Activated CD8-positive, alpha-beta T cell treated with anti-CD3 and anti-CD28 coated beads for 36 hours (primary cell): Measurements from ENCODE around the gene TNFRSF13B. TPM values are rescaled to one million over a fixed set of nuclear protein-coding genes. Genes with fewer than 3 reads are reported as not detected.

Experiments
- ATAC-seq: fragments of 200-7000 bp; cut with Tn5 transposase; one replicate; pipeline ENCODE4 v1.10.0; 2021; ENCODE audit warnings: mild to moderate bottlenecking, moderate library complexity
- CTCF ChIA-PET: fragments of 350-600 bp; sonication (Branson Sonifier 250); formaldehyde crosslinking; loops from one replicate; lab custom pipeline; 2021; ENCODE audit warnings: antibody characterized with exemption; lab: Charles Lee
- POLR2A ChIA-PET: fragments of 350-600 bp; sonication (Branson Sonifier 250); formaldehyde crosslinking; loops from one replicate; lab custom pipeline; 2021; ENCODE audit warnings: antibody characterized with exemption; lab: Charles Lee
- DNase-seq: peaks from one replicate; pipeline ENCODE4 v3.0.0-alpha.2; 2020
- H3K27ac Mint-ChIP-seq: one replicate; pipeline ENCODE4 v1.8.0; 2021; ENCODE audit warnings: mild to moderate bottlenecking, mixed read lengths
- H3K27me3 Mint-ChIP-seq: one replicate; pipeline ENCODE4 v1.8.0; 2021; ENCODE audit warnings: mixed read lengths
- H3K36me3 Mint-ChIP-seq: one replicate; pipeline ENCODE4 v1.8.0; 2021; ENCODE audit warnings: low read depth, mixed read lengths
- H3K4me1 Mint-ChIP-seq: one replicate; pipeline ENCODE4 v1.8.0; 2021; ENCODE audit warnings: low read depth, mixed read lengths
- H3K4me3 Mint-ChIP-seq: one replicate; pipeline ENCODE4 v1.8.0; 2021; ENCODE audit warnings: mild to moderate bottlenecking, moderate library complexity, mixed read lengths
- H3K9me3 Mint-ChIP-seq: one replicate; pipeline ENCODE4 v1.8.0; 2021; ENCODE audit warnings: mixed read lengths
- CTCF ChIP-seq: fragments of 200-600 bp; IDR thresholded peaks from one replicate; pipeline ENCODE4 v1.8.0; 2022; ENCODE audit warnings: antibody characterized with exemption, mild to moderate bottlenecking
- intact Hi-C: fragments of 100-400 bp; cut with micrococcal nuclease; formaldehyde crosslinking; loops from one replicate; pipeline ENCODE4 v1.10.0; 2022
- total RNA-seq, 2 experiments: library from RNA; stranded (reverse); gene quantifications; one replicate each; pipeline ENCODE4 v1.2.3, GENCODE V29; 2021

The TNFRSF13B gene
- not detected for total RNA-seq

- Mint-ChIP-seq H3K36me3 (no peaks in the 10 kb centered on the region), H3K4me1 (peaks cover 9% of the 10 kb centered on the region), H3K9me3 (no peaks in the 10 kb centered on the region), H3K4me3 (no peak within 1 kb of the TSS), H3K27me3 (peaks cover 5% of the 10 kb centered on the region), H3K27ac (no peak within 1 kb of the TSS)
- intact Hi-C loops = no loop called here
- no peak for ATAC-seq
- no peak for TF ChIP-seq CTCF
- no peak for DNase-seq
- POLR2A ChIA-PET = no interaction called here
- CTCF ChIA-PET = interaction anchor here (1.0 kb wide), 1 partner anchor 18 kb away, joined by 3 read pairs; no protein-coding TSS in a partner anchor
These were observed at the start of gene TNFRSF13B for GRCh38 chr17:16971458-16972338. Gene TNFRSF13B, minus strand, starts transcription at chr17:16972118. Its CDS starts 43 bp downstream, at chr17:16972075.

DNA sequence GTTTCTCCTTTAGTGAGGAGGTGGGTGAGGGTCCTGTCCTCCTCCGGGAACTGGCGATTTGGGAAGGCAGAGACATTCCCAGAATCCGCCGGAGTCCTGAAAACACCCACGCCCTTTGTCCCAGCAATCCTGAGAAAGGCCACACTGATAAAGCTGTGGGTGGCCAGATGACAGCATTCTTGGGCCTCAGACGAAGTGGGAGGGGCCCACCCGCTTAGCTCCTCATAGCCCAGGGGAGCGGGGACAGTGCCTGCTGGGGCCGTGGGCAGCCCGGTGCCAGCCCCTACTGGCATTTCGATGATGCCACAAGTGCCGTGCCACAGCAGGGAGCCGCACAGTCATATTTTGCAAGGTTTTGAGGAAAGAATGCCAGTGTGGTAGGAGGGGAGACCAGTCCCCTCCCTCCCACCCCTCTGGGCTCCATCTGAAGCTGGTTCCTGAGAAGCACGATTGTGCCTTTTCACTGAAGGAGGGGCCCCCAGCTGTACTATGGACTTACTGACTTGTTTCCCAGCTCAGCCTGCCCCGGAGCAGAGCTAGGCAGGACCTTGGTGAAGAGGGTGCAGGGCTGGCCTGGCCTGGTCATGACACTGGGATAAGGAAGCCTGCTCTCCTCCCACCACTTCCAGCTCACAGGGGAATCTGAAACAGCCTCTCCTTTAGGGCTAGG lies 49.4 kb upstream of the TNFRSF13B start:
- Mint-ChIP-seq H3K27me3 (no peaks in the 10 kb centered on the region), H3K9me3 (no peaks in the 10 kb centered on the region), H3K27ac (no peak overlapping the region), H3K36me3 (no peaks in the 10 kb centered on the region), H3K4me1 (peaks cover 15% of the 10 kb centered on the region), H3K4me3 (no peak overlapping the region)
- intact Hi-C loops = no loop called here
- ATAC-seq (no peak), DNase-seq (no peak)
- CTCF ChIA-PET = no interaction called here
- POLR2A ChIA-PET = no interaction called here
- no peak for TF ChIP-seq CTCF

DNA sequence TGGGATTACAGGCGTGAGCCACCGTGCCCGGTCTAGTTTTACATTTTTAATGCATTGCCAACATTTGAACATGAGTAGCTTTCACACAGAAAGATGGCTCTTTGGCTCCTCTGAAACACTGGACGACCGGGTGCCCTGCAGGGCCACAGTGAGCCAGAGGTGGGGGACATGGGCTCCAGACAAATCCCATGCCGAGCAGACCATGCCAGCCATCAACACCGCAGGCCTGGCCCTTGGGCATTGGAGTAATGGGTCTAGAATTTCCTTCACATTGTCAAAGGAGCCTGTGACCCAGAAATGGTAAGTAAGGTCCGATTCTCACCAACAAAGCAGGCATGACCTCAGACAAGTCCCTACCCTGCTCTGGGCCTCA lies 48.9 kb upstream of the TNFRSF13B start:
- intact Hi-C loops = no loop called here
- POLR2A ChIA-PET = no interaction called here
- peaks cover 19% of the 10 kb centered on the region for H3K4me1 Mint-ChIP-seq

GRCh38 chr17:17019891-17020456 lies 48.1 kb upstream of the TNFRSF13B start:
- H3K36me3 Mint-ChIP-seq = no peaks in the 10 kb centered on the region
- ChIA-PET POLR2A (no interaction called here), CTCF (interaction anchor here (0.9 kb wide), 1 partner anchor 15 kb away, joined by 3 read pairs; no protein-coding TSS in a partner anchor)
- no peak overlapping the region for H3K4me3 Mint-ChIP-seq
- no peak overlapping the region for H3K27ac Mint-ChIP-seq
- intact Hi-C loops = no loop called here
- DNase-seq (no peak), ATAC-seq (no peak)
- H3K9me3 Mint-ChIP-seq = no peaks in the 10 kb centered on the region
- no peak for TF ChIP-seq CTCF
- H3K4me1 Mint-ChIP-seq = peaks cover 22% of the 10 kb centered on the region
- no peaks in the 10 kb centered on the region for H3K27me3 Mint-ChIP-seq

More for the DNA sequence above, 48.9 kb upstream of the TNFRSF13B start:
- ATAC-seq = no peak
- DNase-seq = no peak
- CTCF ChIA-PET = no interaction called here
- Mint-ChIP-seq H3K9me3 (no peaks in the 10 kb centered on the region), H3K36me3 (no peaks in the 10 kb centered on the region), H3K27ac (no peak overlapping the region), H3K4me3 (no peak overlapping the region), H3K27me3 (no peaks in the 10 kb centered on the region)
- no peak for TF ChIP-seq CTCF

DNA sequence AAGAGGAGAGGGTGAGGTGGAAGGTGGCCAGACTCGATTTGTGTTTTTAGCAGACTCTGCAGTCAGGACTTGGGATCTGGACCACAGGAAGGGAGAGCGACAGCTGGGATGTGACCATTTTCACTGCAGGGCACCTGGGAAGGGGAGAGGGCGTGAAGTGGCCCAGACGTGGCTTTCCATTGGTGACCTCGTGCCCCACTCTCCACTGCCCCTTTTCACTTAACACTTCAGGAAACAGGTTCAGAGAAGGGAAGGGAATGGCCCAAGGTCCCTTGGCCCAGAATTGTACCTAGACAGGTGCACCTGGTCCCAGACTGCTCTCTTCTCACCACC lies 47.5 kb upstream of the TNFRSF13B start:
- intact Hi-C loops = no loop called here
- POLR2A ChIA-PET = no interaction called here
- no peak for ATAC-seq
- H3K36me3 Mint-ChIP-seq = no peaks in the 10 kb centered on the region
- no peak overlapping the region for H3K4me3 Mint-ChIP-seq
- peaks cover 22% of the 10 kb centered on the region for H3K4me1 Mint-ChIP-seq
- TF ChIP-seq CTCF = no peak
- H3K9me3 Mint-ChIP-seq = no peaks in the 10 kb centered on the region
- CTCF ChIA-PET = no interaction called here
- DNase-seq = no peak
- no peaks in the 10 kb centered on the region for H3K27me3 Mint-ChIP-seq
- no peak overlapping the region for H3K27ac Mint-ChIP-seq
